Measurements from ENCODE around the gene PAF1. TPM values are rescaled to one million over a fixed set of nuclear protein-coding genes. Genes with fewer than 3 reads are reported as not detected.

Gene PAF1
- total RNA-seq, 4 donors from 2014 or later: 32.8 to 48.0 (median 44.0) TPM

DNA sequence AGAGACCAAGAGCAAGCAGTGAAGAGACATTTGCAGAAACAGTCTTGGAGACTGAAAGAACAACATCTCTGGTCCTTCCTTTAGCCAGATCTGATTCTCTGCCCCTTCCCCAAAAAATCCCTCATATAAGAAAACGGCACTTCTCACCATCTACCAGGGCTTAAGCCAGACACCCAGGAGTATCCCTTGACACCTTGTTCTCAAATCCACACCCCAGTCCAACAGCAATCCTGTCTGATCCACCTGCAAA lies 19.9 kb upstream of the PAF1 start:
- Histone ChIP-seq H3K4me1 (peaks cover 0 to 45% (median 24%) of the 10 kb centered on the region in 3 donors), H3K27ac (peak overlapping the region; percentile 99 to 100 (median 99)), H3K9me3 (no peaks in the 10 kb centered on the region), H3K4me3 (peak overlapping the region; percentile 84 to 90), H3K36me3 (peaks cover 4 to 22% of the 10 kb centered on the region in 2 donors), H3K27me3 (no peaks in the 10 kb centered on the region)
- TF ChIP-seq POLR2AphosphoS5 (IDR thresholded peaks at IDR 0.05) (no peak), EP300 (IDR thresholded peaks at IDR 0.05) (no peak), POLR2A (IDR thresholded peaks at IDR 0.05) (no peak)
- TF ChIP-seq, protein P1, sequence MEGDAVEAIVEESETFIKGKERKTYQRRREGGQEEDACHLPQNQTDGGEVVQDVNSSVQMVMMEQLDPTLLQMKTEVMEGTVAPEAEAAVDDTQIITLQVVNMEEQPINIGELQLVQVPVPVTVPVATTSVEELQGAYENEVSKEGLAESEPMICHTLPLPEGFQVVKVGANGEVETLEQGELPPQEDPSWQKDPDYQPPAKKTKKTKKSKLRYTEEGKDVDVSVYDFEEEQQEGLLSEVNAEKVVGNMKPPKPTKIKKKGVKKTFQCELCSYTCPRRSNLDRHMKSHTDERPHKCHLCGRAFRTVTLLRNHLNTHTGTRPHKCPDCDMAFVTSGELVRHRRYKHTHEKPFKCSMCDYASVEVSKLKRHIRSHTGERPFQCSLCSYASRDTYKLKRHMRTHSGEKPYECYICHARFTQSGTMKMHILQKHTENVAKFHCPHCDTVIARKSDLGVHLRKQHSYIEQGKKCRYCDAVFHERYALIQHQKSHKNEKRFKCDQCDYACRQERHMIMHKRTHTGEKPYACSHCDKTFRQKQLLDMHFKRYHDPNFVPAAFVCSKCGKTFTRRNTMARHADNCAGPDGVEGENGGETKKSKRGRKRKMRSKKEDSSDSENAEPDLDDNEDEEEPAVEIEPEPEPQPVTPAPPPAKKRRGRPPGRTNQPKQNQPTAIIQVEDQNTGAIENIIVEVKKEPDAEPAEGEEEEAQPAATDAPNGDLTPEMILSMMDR (IDR thresholded peaks at IDR 0.05): no peak
- no peak for ATAC-seq
- 36 to 44% methylated on average over 1 of the region's 1 CpG for whole genome bisulfite sequencing, 2 donors (ENCODE audit: low coverage in 1 of 2)

DNA sequence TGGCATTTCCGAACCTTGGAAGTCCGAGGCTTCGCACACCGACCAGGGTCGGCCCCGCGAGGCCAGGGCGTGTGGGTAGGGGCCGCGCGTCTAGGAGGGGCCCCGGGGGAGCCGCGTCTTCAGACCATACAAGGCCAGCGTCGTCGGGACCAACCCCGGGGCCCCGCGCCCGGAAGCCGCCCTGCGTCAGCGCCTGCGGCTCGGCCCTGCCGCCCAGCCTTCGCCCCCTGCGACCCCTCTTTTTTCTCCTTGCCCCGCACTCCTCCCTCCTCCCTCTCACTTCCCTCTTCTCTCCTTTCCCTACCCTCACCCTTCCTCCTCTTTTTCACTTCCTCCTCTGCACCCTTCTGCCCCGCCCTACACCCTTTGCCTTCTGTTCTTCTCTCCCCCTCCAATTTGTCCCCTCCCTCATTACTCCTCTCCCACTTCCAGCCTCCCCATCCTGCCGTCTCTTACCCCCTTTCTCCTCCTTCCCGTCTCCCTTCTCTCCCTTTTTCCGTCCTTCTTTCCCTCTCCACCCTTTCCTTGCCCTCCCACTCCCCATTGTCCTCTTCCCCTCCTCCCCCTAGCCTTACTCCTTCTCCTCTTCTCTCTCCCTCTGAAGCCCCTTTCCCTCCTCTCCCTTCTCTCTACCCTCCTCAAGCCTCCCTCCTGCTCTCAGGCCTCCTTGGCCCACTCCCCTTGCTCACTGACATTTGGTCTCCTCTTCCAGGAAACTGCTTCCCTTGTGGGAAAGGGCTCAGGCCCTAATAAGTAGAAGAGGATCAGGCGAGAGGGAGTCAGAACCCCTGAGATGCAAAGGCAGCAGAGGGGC lies 19.3 kb upstream of the PAF1 start:
- H3K36me3 ChIP-seq: peaks cover 4 to 22% of the 10 kb centered on the region in 2 donors
- peaks cover 0 to 45% (median 23%) of the 10 kb centered on the region in 3 donors for H3K4me1 ChIP-seq
- no peaks in the 10 kb centered on the region for H3K27me3 ChIP-seq
- peak overlapping the region; percentile 99 to 100 (median 99) for H3K27ac ChIP-seq
- peak overlapping the region; percentile 84 to 90 for H3K4me3 ChIP-seq
- 0 to 2% methylated on average over 5 to 23 of the region's 35 CpGs for WGBS, 2 donors (ENCODE audit: low coverage in 1 of 2)
- TF ChIP-seq POLR2A (IDR thresholded peaks at IDR 0.05) (peak; percentile 81 to 91), POLR2AphosphoS5 (IDR thresholded peaks at IDR 0.05) (peak; percentile 91), EP300 (IDR thresholded peaks at IDR 0.05) (no peak)
- TF ChIP-seq, protein P1 (IDR thresholded peaks at IDR 0.05): peak in 1 of 4 experiments; percentile 11
- ATAC-seq: peak; percentile 21
- H3K9me3 ChIP-seq: no peaks in the 10 kb centered on the region

DNA sequence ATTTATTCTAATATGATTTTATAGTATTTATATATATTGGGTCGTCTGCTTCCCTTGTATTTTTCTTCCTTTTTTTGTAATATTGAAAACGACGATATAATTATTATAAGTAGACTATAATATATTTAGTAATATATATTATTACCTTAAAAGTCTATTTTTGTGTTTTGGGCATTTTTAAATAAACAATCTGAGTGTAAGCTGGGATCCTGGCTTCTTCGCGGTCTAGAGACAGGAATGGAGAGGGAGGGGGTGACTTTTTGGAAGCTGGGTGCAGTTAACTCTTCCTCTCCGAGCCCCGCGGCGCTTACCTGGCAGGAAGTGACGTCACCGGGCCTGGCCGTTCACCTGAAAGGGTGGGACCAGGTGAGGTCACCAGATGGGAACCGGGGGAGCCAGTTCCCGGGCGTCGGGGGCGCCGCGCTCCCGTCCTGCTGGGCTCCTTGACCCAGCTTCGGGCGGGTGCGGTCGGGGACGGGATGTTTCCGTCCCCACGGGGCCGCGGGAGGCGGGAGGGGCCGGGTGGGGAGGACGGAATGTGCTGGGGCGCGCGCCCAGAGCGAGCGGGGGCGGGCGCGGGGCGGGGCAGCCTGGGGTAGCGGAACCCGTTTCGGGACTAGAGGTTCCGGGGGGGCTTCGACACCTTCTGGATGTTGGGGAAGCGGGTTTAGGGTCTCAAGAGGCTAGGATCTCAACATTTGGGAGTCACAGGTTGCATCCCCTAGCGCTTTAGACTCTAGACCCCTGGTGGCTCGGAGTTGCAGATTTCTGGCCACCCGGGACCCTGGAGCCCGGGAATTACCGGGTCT lies 18.5 kb upstream of the PAF1 start:
- H3K9me3 ChIP-seq: no peaks in the 10 kb centered on the region
- H3K27me3 ChIP-seq: no peaks in the 10 kb centered on the region
- peak overlapping the region; percentile 84 to 90 for H3K4me3 ChIP-seq
- H3K4me1 ChIP-seq: peaks cover 0 to 45% (median 21%) of the 10 kb centered on the region in 3 donors
- peaks cover 4 to 22% of the 10 kb centered on the region in 2 donors for H3K36me3 ChIP-seq
- 0 to 1% methylated on average over 5 to 9 of the region's 52 CpGs for WGBS, 2 donors (ENCODE audit: low coverage in 1 of 2)
- peak overlapping the region; percentile 99 to 100 (median 99) for H3K27ac ChIP-seq
- ATAC-seq: peak; percentile 20
- TF ChIP-seq POLR2AphosphoS5 (IDR thresholded peaks at IDR 0.05): peak; percentile 99
- TF ChIP-seq POLR2A (IDR thresholded peaks at IDR 0.05): peak; percentile 86 to 92
- TF ChIP-seq, protein P1 (IDR thresholded peaks at IDR 0.05): peak in 1 of 4 experiments; percentile 46
- peak; percentile 83 for TF ChIP-seq EP300 (IDR thresholded peaks at IDR 0.05)

DNA sequence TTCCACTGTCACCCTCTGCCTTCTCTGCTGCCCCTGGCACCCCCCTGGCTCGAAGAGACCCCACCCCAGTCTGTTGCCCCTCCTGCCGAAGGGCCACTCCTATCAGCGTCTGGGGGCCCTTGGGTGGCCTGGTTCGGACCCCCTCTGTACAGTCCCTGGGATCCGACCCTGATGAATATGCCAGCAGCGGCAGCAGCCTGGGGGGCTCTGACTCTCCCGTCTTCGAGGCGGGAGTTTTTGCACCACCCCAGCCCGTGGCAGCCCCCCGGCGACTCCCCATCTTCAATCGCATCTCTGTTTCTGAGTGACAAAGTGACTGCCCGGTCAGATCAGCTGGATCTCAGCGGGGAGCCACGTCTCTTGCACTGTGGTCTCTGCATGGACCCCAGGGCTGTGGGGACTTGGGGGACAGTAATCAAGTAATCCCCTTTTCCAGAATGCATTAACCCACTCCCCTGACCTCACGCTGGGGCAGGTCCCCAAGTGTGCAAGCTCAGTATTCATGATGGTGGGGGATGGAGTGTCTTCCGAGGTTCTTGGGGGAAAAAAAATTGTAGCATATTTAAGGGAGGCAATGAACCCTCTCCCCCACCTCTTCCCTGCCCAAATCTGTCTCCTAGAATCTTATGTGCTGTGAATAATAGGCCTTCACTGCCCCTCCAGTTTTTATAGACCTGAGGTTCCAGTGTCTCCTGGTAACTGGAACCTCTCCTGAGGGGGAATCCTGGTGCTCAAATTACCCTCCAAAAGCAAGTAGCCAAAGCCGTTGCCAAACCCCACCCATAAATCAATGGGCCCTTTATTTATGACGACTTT lies 17.7 kb upstream of the PAF1 start:
- Histone ChIP-seq H3K9me3 (no peaks in the 10 kb centered on the region), H3K4me3 (peak overlapping the region; percentile 84 to 90), H3K27me3 (no peaks in the 10 kb centered on the region), H3K27ac (peak overlapping the region; percentile 99 to 100 (median 99)), H3K36me3 (peaks cover 4 to 22% of the 10 kb centered on the region in 2 donors), H3K4me1 (peaks cover 0 to 42% (median 20%) of the 10 kb centered on the region in 3 donors)
- no peak for TF ChIP-seq EP300 (IDR thresholded peaks at IDR 0.05)
- TF ChIP-seq POLR2A (IDR thresholded peaks at IDR 0.05): peak; percentile 54 to 69
- peak; percentile 89 for TF ChIP-seq POLR2AphosphoS5 (IDR thresholded peaks at IDR 0.05)
- TF ChIP-seq, protein P1 (IDR thresholded peaks at IDR 0.05): no peak
- 0% methylated on average over 2 of the region's 20 CpGs for WGBS, 2 donors (ENCODE audit: low coverage in 1 of 2)
- ATAC-seq: no peak

Measured in gastroesophageal sphincter (tissue), 4 donors.